ENCODE measurements around the gene ZDHHC16.
"Not testable (repeated sequence)": the region's sequence is repeated elsewhere in the genome, so short reads cannot be mapped to it uniquely, and the experiment has no call there.

The ZDHHC16 gene

DNA sequence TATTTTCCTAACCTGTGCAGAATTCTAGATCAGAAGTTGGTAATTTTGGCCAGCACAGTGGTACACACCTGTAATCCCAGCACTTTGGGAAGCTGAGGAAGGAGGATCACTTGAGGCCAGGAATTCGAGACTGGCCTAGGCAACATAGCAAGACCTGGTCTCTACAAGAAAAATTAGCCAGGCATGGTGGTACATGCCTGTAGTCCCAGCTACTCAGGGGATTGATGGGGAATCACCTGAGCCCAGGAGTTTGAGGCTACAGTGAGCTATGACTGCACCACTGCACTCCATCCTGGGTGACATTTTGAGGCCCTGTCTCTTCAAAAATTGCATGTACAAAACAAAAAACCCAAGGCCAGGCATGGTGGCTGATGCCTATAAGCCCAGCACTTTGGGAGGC is 11.4 kb upstream of the ZDHHC16 start:
- no peak for DNase-seq (ENCODE audit: low read depth in 2 of 2)

DNA sequence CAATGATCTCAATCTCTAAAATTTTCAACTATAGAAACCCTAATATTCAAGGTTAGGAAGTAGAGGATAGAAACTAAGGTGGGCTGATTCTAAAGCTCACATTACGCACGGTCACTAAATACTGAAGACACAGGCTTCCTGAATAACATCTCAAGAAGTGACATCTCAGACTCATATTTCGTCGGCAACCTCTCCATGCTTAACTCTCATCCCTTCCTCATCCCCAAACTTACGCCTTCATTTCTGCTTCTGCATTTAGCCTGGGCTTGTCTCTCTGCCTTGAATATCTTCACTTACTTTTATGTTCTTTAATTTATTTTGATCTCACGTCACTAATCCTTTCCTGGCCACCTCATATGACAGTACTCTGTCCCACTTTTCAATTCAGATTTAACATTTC is 10.8 kb upstream of the ZDHHC16 start:
- no peak for DNase-seq (ENCODE audit: low read depth in 2 of 2)

DNA sequence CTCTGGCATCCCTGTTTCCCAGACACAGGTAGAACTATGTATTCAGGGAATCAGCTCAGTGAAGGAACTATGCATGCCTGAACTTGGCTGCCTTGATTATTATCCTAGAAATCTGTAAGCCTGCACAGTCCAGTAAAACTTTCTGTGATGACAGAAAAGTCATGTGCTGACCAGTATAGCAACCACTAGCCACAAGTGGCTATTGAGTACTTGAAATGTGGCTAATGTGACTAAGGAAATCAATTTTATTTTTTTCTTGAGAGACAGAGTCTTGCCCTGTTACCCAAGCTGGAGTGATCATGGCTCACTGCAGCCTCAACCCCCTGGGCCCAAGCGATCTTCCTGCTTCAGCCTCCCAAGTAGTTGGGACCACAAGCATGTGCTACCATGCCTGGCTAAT is 3.7 kb upstream of the ZDHHC16 start:
- no peak for DNase-seq (ENCODE audit: low read depth in 2 of 2)

DNA sequence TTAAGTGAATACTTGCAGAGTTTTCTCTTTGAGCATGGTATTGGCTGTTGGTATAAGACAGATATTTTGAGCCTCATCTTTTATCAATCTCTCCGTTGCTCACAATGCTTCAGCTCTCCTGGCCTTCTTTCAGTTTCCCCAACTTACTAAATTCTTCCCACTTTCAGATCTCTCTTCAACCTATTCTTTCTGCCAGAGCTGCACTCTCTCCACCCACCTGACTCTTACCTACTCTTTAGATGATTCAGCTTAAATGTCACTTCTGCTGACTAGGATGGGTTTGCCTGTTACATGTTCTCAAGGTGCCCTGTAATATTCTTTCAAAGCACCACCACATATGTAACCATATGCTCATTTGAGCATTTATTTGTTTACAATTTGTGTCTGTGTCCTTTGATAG is 1.8 kb upstream of the ZDHHC16 start:
- DNase-seq (ENCODE audit: low read depth in 2 of 2): no peak

DNA sequence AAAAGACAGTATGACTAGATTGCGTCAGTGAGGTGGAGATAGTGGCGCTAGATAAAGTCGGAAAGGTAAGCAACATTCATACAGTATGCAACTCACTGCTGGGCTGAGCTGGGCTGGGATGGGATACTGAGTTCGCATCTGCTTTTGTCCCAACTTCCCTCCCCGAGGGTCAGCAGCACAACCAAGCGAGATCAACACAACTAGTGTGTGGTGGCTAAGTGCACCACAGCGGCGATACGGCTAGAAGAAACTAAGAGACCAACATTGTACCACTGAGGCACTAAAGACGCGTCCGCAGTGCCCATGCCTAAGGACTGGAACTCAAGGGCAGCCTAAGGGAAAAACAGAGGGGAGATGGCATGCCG is 636 bp upstream of the ZDHHC16 start:
- DNase-seq (ENCODE audit: low read depth in 2 of 2): no peak

- no peak for DNase-seq (ENCODE audit: low read depth in 2 of 2)
Observed at GRCh38 chr10:97450828-97451227, 4.9 kb downstream of the ZDHHC16 start.

GRCh38 chr10:97451605-97452004 is 5.6 kb downstream of the ZDHHC16 start:
- DNase-seq (ENCODE audit: low read depth in 2 of 2): no peak

GRCh38 chr10:97452352-97452751 is 6.4 kb downstream of the ZDHHC16 start:
- DNase-seq (ENCODE audit: low read depth in 2 of 2): no peak

GRCh38 chr10:97454330-97455036 is 8.5 kb downstream of the ZDHHC16 start:
- peak in 1 of 2 donors; percentile 48 for DNase-seq (ENCODE audit: low read depth in 2 of 2)

- no peak for DNase-seq (ENCODE audit: low read depth in 2 of 2)
Observed at GRCh38 chr10:97456034-97456685, 10.2 kb downstream of the ZDHHC16 start.

DNA sequence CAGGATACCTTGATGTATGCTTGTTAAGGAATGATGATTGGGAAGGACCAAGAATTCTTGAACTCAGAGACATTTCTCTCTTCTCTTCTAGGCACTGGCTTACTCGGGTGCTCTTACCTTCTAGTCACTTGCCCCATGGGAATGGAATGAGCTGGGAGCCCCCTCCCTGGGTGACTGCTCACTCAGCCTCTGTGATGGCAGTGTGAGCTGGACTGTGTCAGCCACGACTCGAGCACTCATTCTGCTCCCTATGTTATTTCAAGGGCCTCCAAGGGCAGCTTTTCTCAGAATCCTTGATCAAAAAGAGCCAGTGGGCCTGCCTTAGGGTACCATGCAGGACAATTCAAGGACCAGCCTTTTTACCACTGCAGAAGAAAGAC is 10.7 kb downstream of the ZDHHC16 start:
- DNase-seq (ENCODE audit: low read depth in 2 of 2): no peak

DNA sequence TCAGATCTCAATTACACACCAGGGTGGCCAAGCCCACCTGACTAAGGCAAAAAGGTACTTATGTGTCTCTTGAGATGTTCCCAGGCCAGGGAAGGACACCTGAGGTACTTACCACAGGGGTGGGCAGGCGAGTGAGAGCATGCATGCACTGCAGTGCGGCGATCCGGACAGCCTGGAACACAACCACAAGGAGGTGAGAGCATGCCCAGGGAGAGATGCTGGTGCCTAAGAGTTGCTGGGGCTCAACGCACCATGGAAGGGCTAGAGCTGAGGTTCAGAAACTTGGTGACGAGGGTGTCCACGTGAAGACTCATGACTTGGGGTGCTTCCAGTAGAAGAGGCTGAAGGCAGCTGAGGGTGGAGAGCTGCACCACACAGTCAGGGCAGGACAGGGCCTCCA is 13.1 kb downstream of the ZDHHC16 start:
- no peak for DNase-seq (ENCODE audit: low read depth in 2 of 2)

DNA sequence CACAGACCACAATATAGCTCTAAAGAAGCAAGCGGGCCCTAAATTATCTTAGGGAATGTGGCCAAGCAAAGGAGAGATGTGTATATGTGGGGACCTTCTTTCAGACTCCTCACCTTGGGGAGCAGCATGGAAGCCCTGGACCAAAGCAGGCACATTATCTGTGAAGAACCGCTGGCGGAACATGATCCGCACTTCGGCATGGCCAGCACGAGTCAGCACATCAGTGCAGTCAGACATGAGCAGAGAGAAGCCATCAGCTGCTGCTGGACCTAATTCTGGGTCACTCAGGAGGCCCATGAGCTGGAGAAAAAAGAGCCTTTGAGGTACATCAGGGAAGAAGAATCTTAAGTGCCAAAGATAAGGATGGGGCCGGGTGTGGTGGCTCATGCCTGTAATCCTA is 14.0 kb downstream of the ZDHHC16 start:
- no peak for DNase-seq (ENCODE audit: low read depth in 2 of 2)

- DNase-seq (ENCODE audit: low read depth in 2 of 2): no peak
Observed at GRCh38 chr10:97462309-97462708, 16.3 kb downstream of the ZDHHC16 start.

DNA sequence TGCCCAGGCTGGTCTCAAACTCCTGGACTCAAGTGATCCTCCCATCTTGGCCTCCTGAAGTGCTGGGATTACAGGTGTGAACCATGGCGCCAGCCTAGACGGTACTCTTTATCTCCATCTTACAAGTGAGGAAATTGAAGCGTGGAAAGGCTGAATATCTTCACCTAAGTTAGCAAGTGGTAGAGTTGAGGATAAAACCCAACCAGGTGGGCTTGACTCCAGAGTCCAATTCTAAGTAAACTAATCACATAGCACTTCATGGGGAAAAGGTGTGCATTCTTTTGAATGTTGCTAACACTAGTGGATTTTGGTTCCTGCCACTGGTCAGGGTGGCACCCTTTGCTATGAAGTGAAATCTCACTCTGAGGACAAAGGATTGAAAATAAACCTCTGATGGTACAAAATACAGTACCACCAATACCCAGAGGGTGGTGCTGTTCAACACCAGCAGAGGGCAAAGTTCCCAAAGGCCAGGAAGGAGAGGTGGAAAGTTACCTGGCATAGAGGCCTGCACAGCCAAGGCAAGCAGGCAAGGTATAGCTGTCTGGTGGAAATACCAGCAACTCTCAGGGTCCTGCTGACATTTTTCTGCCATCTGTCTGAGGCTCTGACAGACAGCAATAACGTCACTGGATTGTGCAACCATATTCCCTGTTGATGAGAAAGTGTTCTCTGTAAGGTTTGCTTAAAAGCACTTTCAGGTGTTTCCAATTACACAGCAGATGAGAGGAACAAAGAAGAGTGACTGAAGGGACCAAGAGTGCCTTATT is 17.6 kb downstream of the ZDHHC16 start:
- DNase-seq (ENCODE audit: low read depth in 2 of 2): peak in 1 of 2 donors; percentile 22

- no peak for DNase-seq (ENCODE audit: low read depth in 2 of 2)
Observed at GRCh38 chr10:97464226-97464625, 18.3 kb downstream of the ZDHHC16 start.

- DNase-seq (ENCODE audit: low read depth in 2 of 2): no peak
Observed at GRCh38 chr10:97465982-97466381, 20.0 kb downstream of the ZDHHC16 start.

- no peak for DNase-seq (ENCODE audit: low read depth in 2 of 2)
Observed at GRCh38 chr10:97466755-97467154, 20.8 kb downstream of the ZDHHC16 start.

GRCh38 chr10:97468162-97468561 is 22.2 kb downstream of the ZDHHC16 start:
- DNase-seq (ENCODE audit: low read depth in 2 of 2): no peak

- DNase-seq (ENCODE audit: low read depth in 2 of 2): not testable (repeated sequence)
Observed at GRCh38 chr10:97468781-97469180, 22.8 kb downstream of the ZDHHC16 start.

DNA sequence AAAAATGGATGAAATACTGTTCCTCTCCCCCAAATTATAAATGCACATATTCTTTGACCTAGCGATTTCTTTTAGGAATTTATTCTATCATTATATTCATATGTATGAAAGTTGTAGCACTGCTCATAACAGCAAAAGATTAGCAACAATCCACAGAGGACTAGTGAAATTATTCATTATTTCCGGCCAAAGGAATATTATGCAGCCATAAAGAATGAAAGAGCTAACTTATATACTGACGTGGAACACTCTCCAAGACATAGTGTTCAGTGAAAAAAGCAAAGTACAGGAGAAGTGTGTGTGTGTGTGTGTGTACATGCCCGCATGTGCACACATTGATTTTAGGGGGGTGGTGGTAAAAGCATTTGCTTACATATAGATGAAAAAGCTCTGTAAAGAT is 28.9 kb downstream of the ZDHHC16 start:
- DNase-seq (ENCODE audit: low read depth in 2 of 2): no peak

DNA sequence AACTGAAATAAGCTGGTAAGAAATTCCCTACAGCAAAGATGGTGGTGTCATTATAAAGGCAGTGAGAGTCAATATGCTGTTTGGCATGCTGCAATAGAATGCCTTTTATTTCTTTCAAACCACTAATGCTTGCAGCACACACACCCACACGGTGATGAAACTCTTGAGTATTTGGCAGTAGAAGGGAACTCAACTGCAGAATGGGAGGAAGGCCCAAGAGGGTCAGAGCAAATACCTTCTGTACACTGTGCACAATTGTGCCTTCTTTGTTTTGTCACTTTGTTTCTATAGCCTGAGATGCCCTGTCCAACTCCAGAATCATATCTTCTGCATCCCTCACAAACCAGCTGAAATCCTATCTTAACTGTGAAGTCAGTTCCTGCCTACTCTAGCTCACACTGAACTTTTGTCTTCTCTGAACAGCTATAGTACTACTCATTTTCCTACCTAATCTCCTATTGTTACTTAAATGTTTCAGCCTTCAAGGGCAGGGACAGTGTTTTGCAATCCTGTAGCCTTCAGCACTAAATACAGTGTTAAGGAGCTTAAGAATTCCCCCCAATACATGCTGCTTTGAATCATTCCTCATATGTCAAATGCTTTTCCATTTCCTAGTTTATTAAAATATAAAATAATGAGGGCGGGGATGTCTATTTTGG is 30.1 kb downstream of the ZDHHC16 start:
- DNase-seq (ENCODE audit: low read depth in 2 of 2): no peak

Data from stimulated activated CD4-positive, alpha-beta T cell treated with anti-CD3 and anti-CD28 coated beads, Interleukin-1b, Interleukin-23, amount 100 ng/mL, for 4 hours (primary cell).